Prostate gland (tissue), 2 donors: Measurements from ENCODE around the gene PCDHA7.

Experiments used
- POLR2A ChIP-seq: fragments of 450-650 bp; IDR thresholded peaks from one replicate; pipeline ENCODE4 v1.6.1; 2016; ENCODE audit warnings: antibody characterized with exemption, mild to moderate bottlenecking
- POLR2AphosphoS5 ChIP-seq: sonication (generic); formaldehyde crosslinking; IDR thresholded peaks from one replicate; pipeline ENCODE4 v1.6.1; 2017; ENCODE audit warnings: antibody characterized with exemption
- TF ChIP-seq, protein P1 (sequence below), 4 experiments: fragments of 200-600 bp in 2 of 4; fragments of 450-650 bp in 2 of 4; sonication (generic) in 2 of 4; IDR thresholded peaks; 1 replicate in 3 of 4; 2 replicates in 1 of 4; pipeline ENCODE4 v1.5.1; 2016 to 2019; ENCODE audit warnings: antibody characterized with exemption in 4 of 4, mild to moderate bottlenecking in 2 of 4, moderate library complexity in 2 of 4

GRCh38 chr5:140821375-140822280 lies 12.4 kb upstream of the PCDHA7 start, which contains the start of gene PCDHA5:
- TF ChIP-seq, protein P1, sequence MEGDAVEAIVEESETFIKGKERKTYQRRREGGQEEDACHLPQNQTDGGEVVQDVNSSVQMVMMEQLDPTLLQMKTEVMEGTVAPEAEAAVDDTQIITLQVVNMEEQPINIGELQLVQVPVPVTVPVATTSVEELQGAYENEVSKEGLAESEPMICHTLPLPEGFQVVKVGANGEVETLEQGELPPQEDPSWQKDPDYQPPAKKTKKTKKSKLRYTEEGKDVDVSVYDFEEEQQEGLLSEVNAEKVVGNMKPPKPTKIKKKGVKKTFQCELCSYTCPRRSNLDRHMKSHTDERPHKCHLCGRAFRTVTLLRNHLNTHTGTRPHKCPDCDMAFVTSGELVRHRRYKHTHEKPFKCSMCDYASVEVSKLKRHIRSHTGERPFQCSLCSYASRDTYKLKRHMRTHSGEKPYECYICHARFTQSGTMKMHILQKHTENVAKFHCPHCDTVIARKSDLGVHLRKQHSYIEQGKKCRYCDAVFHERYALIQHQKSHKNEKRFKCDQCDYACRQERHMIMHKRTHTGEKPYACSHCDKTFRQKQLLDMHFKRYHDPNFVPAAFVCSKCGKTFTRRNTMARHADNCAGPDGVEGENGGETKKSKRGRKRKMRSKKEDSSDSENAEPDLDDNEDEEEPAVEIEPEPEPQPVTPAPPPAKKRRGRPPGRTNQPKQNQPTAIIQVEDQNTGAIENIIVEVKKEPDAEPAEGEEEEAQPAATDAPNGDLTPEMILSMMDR (IDR thresholded peaks at IDR 0.05): no peak
- TF ChIP-seq POLR2A (no peak), POLR2AphosphoS5 (no peak)
